Progenitor cell of endocrine pancreas (in vitro differentiated cells): ENCODE measurements around the gene B4GALT5. TPM values are rescaled to one million over a fixed set of nuclear protein-coding genes. Genes with fewer than 3 reads are reported as not detected.

ENCODE experiments used
- DNase-seq: peaks from one replicate; pipeline ENCODE4 v3.0.0; 2021; ENCODE audit warnings: low spot score; ENCODE audit not compliant: unreplicated experiment
- H3K27ac Mint-ChIP-seq: 2 replicates; pipeline ENCODE4 v1.8.0; 2021; ENCODE audit warnings: mild to moderate bottlenecking, moderate library complexity, mixed read lengths
- H3K27me3 Mint-ChIP-seq: 2 replicates; pipeline ENCODE4 v1.8.0; 2021; ENCODE audit warnings: mixed read lengths
- H3K36me3 Mint-ChIP-seq: 2 replicates; pipeline ENCODE4 v1.8.0; 2022; ENCODE audit warnings: mixed read lengths; ENCODE audit not compliant: insufficient read depth
- H3K4me1 Mint-ChIP-seq: 2 replicates; pipeline ENCODE4 v1.8.0; 2021; ENCODE audit warnings: low read depth, mixed read lengths
- H3K4me3 Mint-ChIP-seq: 2 replicates; pipeline ENCODE4 v1.8.0; 2021; ENCODE audit warnings: low read depth, mild to moderate bottlenecking, moderate library complexity, mixed read lengths
- H3K9me3 Mint-ChIP-seq: 2 replicates; pipeline ENCODE4 v1.8.0; 2021; ENCODE audit warnings: low read depth, mixed read lengths
- CTCF ChIP-seq: fragments of 200-600 bp; sonication (generic); IDR thresholded peaks from one replicate; pipeline ENCODE4 v1.5.0; 2021; ENCODE audit warnings: antibody characterized with exemption, mild to moderate bottlenecking; ENCODE audit not compliant: unreplicated experiment
- total RNA-seq: library from RNA; stranded (reverse); gene quantifications from 2 replicates; pipeline ENCODE4 v1.2.1, GENCODE V29; 2021

B4GALT5 gene
- total RNA-seq, 1 donor from 2014 or later, result 58.6 TPM

DNA sequence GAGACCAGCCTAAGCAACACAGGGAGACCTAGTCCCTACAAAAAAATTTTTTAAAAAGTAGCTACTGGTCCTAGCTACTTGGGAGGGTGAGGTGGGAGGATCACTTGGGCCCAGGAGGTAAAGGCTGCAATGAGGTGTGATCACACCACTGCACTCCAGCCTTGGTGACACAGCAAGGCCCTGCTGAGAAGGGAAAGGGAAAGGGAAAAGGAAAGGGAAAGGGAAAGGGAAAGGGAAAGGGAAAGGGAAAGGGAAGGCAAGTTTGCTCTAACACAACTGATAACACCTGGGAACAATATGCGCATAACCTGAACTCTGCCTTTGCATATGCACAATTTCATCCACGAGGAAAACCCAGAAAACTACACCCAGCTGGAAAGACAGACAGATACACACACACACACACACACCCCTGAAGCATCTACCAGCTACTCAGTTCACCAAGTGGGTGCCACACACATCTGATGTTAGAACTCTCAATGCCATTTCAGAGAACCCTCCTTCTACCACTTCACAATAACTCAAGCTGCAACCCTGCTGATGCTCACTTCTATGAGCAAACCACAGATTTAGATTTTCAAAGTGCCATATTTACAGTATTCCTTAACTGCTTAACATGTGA, 19.1 kb downstream of the B4GALT5 start:
- Mint-ChIP-seq H3K27ac (peak overlapping the region; percentile 29), H3K4me1 (peaks cover 33% of the 10 kb centered on the region), H3K36me3 (no peaks in the 10 kb centered on the region), H3K27me3 (no peaks in the 10 kb centered on the region), H3K4me3 (no peak overlapping the region), H3K9me3 (no peaks in the 10 kb centered on the region)
- no peak for DNase-seq
- no peak for TF ChIP-seq CTCF

DNA sequence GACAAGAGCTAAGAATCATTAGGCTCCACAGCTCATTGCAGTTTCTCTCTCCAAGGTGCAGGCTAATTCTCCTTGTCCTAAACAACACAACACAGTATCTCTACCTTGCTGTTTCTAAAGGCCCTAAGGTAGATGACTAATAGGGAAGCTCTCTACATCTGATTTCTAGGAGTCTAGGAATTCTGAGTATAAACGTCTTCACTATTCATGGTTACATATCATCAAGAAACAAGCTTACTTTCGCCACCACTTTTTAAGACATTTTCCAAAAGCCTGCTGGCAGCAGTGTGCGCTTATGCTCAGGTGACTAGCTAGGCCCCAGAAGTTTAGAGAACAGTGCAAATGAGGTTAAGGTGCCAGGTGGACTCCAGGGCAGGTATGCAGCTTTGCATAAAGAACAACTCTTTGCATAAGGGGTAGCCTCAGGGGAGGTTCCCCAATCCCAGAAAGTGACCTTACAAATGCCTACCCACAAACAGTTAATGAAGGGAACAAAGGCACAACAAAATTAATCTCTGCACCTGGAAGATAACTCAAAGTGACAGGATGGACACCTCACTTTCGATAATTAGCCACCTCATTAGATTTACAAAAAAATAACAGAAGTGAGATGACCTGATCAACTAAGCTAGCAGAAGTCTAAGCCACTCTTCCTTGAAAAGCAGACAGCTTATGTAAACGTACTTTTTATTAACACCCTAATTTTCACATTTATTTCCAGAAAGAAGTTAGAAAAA, 20.1 kb downstream of the B4GALT5 start:
- Mint-ChIP-seq H3K27me3 (no peaks in the 10 kb centered on the region), H3K4me3 (no peak overlapping the region), H3K9me3 (no peaks in the 10 kb centered on the region), H3K27ac (peak overlapping the region; percentile 13), H3K4me1 (peaks cover 30% of the 10 kb centered on the region), H3K36me3 (no peaks in the 10 kb centered on the region)
- no peak for TF ChIP-seq CTCF
- no peak for DNase-seq

GRCh38 chr20:49692941-49693340, 20.7 kb downstream of the B4GALT5 start:
- Mint-ChIP-seq H3K27ac (no peak overlapping the region), H3K4me1 (peaks cover 35% of the 10 kb centered on the region), H3K9me3 (no peaks in the 10 kb centered on the region), H3K27me3 (no peaks in the 10 kb centered on the region), H3K36me3 (no peaks in the 10 kb centered on the region), H3K4me3 (no peak overlapping the region)
- TF ChIP-seq CTCF, result no peak
- DNase-seq, result no peak

GRCh38 chr20:49691818-49692568, 21.7 kb downstream of the B4GALT5 start:
- no peak for DNase-seq
- no peak overlapping the region for H3K4me3 Mint-ChIP-seq
- peak overlapping the region; percentile 2 for H3K27ac Mint-ChIP-seq
- peaks cover 33% of the 10 kb centered on the region for H3K4me1 Mint-ChIP-seq
- H3K9me3 Mint-ChIP-seq, result no peaks in the 10 kb centered on the region
- H3K27me3 Mint-ChIP-seq, result no peaks in the 10 kb centered on the region
- TF ChIP-seq CTCF, result no peak
- no peaks in the 10 kb centered on the region for H3K36me3 Mint-ChIP-seq

- peaks cover 28% of the 10 kb centered on the region for H3K4me1 Mint-ChIP-seq
Observed at GRCh38 chr20:49690899-49691620, 22.6 kb downstream of the B4GALT5 start.

More at GRCh38 chr20:49690899-49691620, 22.6 kb downstream of the B4GALT5 start:
- Mint-ChIP-seq H3K9me3 (no peaks in the 10 kb centered on the region), H3K4me3 (no peak overlapping the region), H3K27me3 (no peaks in the 10 kb centered on the region), H3K36me3 (no peaks in the 10 kb centered on the region), H3K27ac (peak overlapping the region; percentile 39)
- no peak for TF ChIP-seq CTCF
- no peak for DNase-seq
